GM21528 (cell line): ENCODE results near the gene PALB2.
"Not testable (repeated sequence)": the region's sequence is repeated elsewhere in the genome, so short reads cannot be mapped to it uniquely, and the experiment has no call there.

Source experiments
- ATAC-seq: cut with Tn5 transposase; IDR thresholded peaks from one replicate; pipeline ENCODE4 v1.9.1; 2021; ENCODE audit warnings: mild to moderate bottlenecking, moderate library complexity; ENCODE audit not compliant: unreplicated experiment, low FRiP score

PALB2 gene

DNA sequence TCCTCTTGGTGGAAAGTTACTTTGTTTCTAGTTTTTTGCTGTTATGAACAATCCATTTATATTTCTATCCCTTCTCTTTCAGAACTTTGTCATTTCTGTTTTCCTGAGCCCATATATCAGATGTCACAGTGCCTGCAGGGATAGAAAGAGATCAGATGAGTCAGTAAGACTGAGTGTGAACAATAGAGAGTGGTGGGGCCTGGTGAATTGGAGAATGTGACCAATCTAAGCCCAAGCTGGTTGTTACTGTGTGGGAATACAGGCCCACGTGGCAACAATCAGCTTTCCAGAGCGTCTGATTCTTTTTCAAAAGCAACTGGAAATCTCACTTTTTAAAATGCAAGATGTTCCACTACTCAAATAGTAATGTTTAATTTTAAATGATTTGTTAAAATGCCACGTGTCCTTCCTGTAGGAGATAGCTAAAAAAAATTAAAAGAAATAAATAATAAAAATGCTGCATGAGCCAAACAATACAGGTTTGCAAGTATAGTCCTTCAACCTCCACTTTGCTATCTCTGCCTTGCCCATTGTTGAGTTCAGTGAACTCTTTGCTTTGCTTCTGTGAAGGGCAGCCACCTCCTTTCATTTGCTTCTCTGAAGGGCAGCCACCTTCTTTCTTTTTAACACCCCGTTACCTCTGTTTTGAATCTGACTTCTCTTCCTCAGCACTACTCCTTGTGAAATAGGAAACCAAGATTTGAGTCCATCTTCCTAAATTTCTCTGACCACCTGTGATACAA lies 9.7 kb upstream of the PALB2 start:
- ATAC-seq: no peak

DNA sequence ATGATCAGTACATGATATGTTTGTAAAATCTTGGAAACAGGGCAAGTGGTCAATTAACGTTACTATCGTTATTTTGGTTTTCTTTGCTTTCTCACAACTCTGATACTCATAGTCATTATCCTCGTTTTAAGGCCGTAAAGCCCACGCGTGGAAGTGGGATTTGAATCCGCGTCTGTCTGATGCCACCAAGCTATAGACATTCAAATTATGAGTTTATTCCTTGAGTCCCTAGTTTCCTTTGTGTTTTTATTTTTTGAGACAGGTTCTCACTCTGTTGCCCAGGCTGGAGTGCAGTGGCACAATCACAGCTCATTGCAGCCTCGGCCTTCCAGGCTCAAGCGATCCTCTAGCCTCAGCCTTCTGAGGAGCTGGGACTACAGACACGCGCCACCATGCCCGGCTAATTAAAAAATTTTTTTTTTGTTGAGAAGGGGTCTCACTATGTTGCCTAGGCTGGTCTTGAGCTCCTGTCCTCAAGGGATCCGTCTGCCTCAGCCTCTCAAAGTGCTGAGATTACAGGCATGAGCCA lies 1.2 kb upstream of the PALB2 start:
- no peak for ATAC-seq

DNA sequence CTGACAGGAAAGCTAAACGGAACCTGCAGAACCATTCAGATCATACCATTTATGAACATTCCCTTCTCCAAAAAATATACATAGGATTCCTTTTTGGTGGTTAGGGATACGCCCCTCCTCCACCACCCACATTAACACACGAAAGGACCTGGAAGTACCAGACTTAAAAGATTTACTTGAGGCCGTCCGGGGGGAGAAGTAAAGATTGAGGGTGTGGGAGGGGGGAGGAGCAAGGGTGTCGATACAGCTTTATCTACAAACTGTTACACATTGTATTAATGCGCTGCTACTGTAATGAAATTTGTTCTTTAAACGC lies 537 bp downstream of the PALB2 start:
- ATAC-seq: no peak

DNA sequence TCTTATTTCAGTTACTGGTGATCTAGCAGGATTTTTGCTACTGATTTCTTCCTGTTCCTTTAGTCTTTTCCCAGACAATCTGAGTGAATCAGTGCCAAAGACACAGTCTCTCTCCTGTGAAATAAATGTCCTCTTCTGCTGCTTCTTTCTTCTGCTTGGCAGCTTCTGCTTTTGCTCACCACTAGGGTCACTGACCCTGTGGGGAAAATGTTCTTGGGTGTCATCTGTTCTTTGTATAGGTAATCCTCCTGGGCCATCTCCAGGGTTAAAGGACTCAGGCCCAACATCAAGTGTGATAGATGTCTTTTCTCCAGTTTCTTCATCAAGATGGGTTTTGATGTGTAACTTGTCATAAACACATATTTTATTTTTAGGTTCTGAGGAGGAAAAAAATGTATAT lies 5.2 kb downstream of the PALB2 start:
- no peak for ATAC-seq

DNA sequence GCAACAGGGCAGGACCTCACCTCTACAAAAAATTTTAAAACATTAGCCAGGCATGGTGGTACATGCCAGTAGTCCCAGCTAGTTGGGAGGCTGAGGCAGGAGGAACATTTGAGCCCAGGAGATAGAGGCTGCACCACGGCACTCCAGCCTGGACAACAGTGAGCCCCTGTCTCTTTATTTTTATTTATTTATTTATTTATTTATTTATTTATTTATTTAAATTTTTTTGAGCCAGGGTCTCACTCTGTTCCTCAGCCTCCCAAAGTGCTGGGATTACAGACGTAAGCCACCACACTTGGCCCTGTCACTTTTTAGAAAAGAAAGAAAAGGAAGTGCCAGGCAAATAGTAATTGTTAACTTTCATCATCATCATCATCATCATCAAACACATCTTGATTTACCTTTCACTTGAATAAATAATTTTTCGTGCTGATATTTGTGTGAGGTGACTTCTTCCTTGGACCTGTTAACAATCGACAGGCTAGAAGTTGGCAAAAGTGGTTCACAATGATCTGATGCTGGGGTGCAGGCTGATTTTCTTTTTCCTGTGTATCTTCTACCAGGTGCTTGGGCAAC lies 6.6 kb downstream of the PALB2 start:
- no peak for ATAC-seq

DNA sequence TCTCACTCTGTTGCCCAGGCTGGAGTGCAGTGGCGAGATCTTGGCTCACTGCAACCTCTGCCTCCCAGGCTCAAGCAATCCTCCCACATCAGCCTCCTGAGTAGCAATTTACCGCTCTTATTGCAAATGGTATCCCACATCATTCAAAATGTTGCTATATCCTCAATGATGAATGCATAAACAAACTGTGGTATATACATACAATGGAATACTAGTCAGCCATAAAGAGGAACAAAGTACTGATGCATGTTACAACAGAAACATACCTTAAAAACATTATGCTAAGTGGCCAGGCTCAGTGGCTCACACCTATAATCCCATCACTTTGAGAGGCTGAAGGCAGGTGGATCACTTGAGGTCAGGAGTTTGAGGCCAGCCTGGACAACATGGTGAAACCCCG lies 9.2 kb downstream of the PALB2 start:
- ATAC-seq: not testable (repeated sequence)

DNA sequence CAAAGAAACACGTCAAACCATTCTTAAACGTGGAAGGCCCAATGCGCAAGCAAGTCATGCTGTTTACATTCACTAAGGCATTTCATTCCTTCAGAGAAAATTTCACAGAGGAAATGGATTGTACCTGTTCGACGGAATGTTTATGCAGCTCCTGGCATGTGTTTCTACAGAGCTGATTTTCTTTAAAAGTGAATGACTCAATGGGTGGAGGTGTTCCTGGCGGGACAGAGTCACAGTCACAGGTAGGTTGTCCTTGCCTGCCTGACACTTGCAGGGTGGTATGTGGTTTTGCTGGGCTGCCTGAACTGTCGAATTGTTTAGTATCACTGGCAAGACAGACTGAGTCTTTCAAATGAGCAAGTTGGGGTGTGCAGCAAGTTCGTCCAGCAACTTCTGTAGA lies 11.6 kb downstream of the PALB2 start:
- ATAC-seq: no peak

DNA sequence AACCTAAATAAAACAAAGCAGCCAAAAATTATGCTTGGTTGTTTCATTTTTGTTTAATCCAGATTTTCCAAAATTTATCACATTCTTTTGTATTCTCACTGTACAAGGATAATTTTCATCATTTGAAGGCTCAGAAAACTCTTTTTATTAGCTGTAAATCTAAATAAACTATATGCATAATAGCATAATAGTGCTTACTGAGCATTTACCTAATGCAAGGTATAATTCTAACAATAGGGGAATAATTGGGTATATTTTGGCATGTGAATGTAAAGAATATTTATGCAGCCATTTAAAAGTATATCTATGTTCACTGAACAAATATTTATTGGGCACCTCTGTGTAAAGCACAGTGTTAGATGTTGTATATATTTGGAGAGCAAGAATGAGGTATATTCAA lies 17.0 kb downstream of the PALB2 start:
- ATAC-seq: no peak

DNA sequence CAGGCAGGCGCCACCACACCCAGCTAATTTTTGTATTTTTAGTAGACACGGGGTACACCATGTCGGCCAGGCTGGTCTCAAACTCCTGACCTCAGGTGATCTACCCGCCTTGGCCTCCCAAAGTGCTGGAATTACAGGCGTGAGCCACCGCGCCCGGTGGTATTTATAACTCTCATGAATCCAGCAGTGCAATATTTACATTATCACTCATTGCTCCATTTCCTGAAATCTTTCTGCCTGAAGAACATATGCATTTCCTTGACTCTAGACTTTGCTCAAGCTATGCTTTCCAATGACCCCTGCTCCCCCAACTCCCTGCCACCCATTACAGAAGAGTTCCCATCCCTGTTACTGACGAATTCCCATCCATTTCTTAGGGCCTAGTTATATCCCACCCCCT lies 25.3 kb downstream of the PALB2 start:
- no peak for ATAC-seq

DNA sequence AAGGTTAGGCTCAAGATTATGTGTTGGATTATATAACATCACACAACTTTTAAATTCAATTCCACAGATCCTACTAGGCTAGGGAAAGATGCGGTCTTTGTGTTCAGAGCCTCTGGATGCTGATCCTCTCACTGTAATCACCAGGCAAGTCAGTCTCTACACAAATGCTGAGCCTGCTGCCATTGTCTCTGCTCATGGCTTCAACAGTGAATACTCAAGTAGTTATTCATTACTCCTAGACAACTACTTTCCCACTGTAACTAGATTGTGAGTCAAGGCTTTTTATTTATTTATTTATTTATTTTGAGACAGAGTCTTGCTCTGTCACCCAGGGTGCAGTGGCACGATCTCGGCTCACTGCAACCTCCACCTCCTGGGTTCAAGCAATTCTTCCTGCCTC lies 29.2 kb downstream of the PALB2 start:
- no peak for ATAC-seq

DNA sequence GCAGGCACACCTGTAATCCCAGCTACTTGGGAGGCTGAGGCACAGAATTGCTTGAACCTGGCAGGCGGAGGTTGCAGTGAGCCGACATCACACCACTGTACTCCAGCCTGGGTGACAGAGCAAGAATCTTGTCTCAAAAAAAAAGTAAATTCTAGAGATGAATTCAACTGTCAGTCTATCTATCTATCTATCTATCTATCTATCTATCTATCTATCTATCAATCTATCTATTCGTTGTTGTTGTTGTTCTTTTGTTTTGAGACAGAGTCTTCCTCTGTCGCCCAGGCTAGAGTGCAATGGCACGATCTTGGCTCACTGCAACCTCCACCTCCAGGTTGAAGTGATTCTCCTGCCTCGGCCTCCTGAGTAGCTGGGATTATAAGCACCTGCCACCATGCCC lies 30.2 kb downstream of the PALB2 start:
- ATAC-seq: not testable (repeated sequence)

DNA sequence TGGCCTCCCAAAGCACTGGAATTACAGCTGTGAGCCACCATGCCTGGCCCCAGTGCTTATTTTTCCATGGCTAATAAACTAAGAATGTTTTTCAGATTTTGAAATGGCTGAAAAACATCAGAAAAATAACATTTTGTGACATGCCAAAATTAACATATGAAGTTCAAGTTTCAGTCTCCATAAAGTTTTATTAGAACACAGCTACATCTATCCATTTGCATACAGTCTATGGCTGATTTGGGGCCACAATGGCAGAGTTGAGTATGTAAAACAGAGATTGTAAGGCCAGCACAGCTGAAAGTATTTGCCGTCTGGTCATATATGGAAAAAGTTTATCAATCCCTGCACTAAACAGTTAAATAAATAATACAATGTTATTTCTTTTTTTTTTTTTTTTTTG lies 31.2 kb downstream of the PALB2 start:
- no peak for ATAC-seq

DNA sequence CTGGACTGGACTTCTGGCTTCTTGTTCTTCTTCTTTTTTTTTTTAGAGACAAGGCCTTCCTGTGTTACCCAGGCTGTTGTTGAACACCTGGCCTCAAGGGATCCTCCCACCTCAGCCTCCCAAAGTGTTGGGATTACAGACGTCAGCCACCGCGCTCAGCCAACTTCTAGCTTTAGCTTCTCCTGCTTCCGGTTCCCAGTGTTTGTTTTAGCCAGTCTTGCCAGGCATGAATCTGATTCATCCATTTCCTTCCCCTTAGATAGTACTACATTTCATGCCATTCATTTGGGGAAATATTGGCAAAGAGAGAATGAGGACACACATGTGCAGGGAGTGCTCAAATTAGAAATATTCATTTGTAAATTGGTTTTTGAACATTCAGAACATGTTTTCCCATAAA lies 32.9 kb downstream of the PALB2 start:
- no peak for ATAC-seq

DNA sequence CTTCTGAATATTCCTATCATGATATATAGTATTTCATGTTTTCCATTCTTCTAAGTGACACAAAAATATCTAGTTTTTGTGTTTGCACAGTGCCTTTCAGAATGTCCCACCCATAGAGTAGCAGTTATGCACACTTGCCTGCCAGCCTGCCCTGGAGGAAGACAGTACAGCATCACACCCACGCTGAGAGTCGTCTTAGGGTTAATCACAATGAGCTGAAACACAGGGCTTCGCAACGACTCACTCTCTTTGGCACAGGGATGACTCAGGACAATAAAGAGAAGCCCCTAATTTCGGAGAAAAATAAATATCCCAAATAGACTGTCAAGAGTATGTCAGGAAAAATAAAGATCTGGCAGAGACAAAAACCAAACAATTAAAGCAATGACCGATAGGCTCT lies 33.4 kb downstream of the PALB2 start:
- ATAC-seq: no peak

DNA sequence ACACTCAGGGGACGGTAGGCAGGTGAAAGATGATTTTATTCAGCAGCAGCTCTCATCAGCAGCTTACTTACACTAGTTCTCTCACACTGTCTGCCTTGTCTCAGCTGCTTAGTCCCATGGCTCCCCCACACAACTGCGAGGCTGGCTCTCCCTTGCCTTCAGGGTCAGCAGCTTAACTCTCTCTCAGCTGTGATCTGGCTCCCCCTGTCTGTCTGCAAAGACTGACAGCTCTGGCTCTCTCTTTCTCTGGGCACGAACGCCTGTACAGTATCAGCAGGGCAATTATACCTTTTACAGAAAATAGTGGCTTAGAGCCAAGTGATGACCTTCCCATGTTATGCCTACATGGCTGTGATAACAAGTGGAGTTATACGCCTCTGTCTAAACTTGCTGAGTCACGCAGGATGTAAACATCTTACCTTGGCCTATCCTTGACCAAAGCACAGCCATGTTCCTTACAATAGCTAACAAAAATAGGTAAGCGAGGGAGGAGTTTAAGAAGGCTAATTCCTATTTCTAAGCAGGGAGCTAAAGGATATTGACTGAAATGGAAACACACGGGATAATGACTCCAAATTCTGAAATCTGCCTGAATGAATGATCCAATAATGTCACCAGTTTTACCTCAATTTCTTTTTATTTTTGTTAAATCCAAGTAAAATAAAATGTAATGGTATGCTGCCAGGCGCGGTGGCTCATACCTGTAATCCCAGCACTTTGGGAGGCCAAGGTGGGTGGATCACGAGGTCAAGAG lies 43.9 kb downstream of the PALB2 start:
- no peak for ATAC-seq

DNA sequence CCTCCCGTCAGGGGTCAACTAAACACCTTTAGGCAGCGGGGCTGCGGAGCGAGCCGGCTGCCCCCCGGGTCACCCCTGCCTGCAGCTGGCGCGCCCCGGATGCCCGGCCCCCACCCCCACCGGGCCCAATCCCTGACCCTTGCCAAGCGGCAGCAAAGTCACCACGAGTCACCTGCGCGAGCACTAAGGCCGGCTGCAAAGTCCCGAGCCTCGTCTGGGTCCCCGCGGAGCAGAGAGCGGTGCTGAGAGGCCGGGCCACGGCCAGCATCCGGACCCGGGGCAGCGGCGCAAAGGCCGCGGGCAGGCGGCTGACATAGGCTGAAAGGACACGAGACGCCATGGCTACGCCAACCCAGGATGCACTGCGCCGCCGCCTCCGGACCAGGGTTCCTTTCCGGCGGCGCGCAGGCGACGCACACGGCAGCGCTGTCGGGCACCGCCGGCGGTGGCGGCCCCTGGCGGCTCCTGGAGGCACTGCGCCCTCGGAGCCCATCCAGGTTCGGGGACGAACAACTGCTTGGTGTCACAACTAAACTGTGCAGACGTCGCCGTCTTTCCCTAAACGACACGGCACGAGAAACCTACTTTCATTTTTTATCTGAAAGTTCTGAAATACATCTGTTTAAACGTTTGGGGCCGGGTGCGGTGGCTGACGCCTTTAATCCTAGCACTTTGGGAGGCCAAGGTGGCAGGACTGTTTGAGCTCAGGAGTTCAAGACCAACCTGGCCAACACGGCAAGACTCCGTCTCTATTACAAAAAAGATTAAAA lies 45.0 kb downstream of the PALB2 start, which contains the start of gene NDUFAB1:
Gene NDUFAB1 (minus strand): TSS at position 366 of the 770 bp plus-strand sequence. CDS start 26 bp downstream, at position 340.
- peak; percentile 86 for ATAC-seq

DNA sequence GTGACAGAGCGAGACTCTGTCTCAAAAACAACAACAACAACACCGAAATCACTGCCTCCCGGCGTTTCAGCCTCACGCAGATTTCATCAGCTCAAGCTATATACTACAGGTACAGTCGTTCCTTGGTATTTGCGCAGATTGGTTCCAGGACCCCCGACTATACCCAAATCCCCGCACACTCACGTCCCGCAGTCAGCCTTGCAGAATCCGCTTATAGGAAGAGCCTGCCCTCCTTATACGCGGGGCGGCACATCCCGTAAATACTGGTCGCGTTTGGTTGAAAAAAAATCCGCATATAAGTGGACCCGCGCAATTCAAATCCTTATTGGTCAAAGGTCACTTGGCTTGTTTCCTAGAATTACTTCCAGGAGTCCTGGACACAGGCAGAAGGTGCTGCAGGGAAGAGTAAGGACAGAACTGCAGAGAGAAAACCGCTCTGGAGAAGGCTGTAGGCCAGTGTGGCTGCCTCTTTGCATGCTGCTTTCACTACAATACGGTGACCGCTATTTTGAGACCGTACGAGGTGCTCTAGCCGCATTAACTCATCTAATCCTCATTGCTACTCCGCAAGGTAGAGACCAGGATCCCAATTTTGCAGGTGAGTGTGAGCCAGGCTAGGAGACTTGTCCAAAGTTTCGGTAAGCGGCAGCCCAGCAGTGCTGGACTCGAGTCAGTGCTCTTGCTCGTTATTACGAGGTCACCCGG lies 45.7 kb downstream of the PALB2 start:
- no peak for ATAC-seq

DNA sequence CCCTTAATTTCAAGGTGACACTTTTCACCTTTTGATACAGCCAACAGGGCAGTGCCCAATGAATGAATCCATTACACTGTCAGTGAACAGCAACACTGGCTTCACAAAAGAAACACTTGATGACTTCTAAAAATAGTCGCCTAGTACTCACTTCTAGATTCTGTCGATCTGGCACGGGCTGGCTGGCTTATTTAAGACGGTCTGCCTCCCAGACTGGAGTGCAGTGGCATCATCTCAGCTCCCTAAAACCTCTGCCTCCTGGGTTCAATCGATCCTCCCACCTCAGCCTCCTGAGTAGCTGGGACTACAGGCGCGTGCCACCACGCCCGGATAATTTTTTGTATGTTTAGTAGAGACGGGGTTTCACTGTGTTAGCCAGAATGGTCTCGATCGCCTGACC lies 46.9 kb downstream of the PALB2 start:
- ATAC-seq: no peak

DNA sequence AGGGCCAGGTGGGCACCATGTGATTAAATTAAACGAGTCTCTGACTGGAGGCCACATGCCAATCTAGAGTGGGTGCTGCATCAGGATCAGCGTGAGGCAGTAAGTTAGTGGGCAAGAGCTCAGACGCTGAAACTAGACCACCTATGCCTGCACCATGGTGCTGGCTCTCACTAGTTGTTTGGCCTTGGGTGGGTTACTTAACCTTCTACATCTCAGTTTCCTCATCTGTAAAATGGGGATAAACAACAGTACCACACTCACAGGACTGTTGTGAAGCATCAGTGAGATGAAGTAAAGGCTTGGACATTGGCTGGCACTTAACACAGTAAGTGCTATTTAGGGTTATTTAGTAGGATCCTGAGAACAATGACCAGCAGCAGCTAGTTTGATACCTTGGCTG lies 50.9 kb downstream of the PALB2 start:
- ATAC-seq: no peak

DNA sequence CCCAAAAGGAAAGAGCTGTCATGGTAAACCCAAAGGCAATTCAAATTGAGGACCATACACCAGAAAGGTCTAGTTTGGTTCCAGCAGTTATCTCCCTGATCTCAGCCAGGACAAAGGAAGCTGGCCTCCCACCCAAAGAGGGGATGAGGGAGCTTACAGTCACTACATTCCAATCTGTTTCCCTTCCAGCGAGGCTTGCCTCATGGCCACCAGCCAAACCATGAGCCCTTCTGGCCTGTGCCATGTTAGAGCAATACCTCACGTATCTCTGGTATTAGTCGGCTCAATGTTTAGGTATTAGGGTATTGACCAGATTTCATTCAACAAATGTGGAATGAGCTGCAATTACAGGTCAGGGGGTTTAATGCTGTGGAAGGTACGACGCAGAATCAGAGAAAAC lies 53.4 kb downstream of the PALB2 start:
- ATAC-seq: no peak
